GM19397 (cell line): ENCODE results near the gene DPP10.

Experiments used
- ATAC-seq: cut with Tn5 transposase; IDR thresholded peaks from one replicate; pipeline ENCODE4 v1.9.1; 2021; ENCODE audit warnings: mild to moderate bottlenecking, moderate library complexity; ENCODE audit not compliant: unreplicated experiment

The DPP10 gene

GRCh38 chr2:115825912-115826311 lies 1383.5 kb downstream of the DPP10 start:
- no peak for ATAC-seq

- ATAC-seq, result no peak
Observed at GRCh38 chr2:115833196-115833595, 1390.8 kb downstream of the DPP10 start.

DNA sequence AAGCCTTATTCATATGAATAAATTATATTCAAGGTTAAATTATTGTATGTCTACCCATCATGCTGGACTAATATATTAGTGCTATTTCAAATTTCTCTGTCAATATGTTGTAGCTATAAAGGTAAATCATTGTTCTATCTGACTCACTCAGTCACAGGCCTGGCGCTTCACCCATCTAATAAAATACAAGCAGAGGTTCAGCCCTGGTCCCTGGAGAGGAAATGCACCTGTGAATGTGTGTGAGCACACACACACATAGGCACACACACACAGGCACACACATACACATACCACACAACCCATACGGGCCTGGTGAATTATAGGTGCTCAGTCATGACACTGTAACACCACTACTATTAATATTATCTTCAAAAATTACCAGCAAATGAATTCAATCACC lies 1396.1 kb downstream of the DPP10 start:
- no peak for ATAC-seq

- no peak for ATAC-seq
Observed at GRCh38 chr2:115842306-115842705, 1399.9 kb downstream of the DPP10 start.

DNA sequence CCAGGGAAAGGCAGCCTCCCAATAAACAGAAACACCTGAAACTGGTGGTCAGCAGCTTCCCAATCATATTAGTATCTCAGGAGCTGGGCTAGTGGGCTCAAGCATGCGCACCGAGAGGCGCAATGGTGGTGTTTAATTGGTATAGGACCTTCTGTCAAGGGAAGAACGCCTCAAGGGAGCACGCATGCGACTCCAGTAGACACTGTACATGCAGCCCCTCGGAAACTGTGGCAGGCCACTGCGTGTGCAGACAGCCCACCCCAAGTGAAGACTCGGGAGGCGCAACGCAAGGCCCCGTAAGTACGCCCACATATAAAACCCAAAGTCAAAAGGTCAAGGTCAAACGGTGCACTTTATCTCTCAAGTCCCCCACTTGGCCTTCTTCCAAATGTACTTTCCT lies 1405.8 kb downstream of the DPP10 start:
- no peak for ATAC-seq

DNA sequence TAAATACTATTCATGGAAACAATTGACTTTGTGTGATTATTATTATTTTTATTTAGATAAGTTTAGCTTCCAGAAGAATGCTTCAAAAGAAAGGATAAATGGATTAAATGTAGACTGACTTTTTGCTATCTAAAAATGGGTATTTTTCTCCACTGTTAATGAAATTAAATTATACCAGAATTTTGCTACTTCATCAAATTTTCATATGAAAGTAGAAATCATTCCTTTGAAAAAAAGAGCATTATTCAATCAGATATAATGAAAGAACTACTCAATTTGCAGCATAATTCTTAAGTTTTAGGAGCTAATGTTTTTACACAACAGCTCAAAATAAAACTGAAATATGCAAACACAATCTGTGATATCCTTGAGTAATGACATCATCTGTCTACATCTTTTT lies 1424.6 kb downstream of the DPP10 start:
- ATAC-seq, result no peak

DNA sequence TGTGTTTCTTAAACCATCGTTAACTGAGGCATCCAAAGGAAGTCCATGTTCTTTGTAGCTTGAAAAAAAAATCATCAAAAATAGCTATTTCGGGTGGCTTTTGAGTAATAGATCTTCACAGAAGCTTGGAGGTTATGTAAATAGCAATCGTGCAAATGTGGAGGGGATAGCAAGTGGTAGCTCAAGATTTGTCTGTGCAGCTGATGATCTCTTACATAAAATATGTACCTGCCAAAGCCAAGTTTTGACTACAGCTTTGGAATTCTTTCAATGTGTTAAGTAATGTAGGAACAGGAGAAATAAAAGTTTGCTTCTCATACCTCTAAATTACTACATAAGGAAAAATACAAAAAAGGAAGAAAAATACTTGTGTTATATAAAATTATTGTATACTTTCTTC lies 1432.0 kb downstream of the DPP10 start:
- ATAC-seq, result no peak

GRCh38 chr2:115880558-115880957 lies 1438.1 kb downstream of the DPP10 start:
- no peak for ATAC-seq

GRCh38 chr2:115887209-115887776 lies 1444.9 kb downstream of the DPP10 start:
- no peak for ATAC-seq
